K562 (cell line): Measurements from ENCODE around the gene CPOX. TPM values are rescaled to one million over a fixed set of nuclear protein-coding genes. Genes with fewer than 3 reads are reported as not detected.

Experiments used
- ZBTB40 ChIP-seq, 2 experiments: fragments of 450-650 bp in 1 of 2; sonication (generic) in 1 of 2; formaldehyde crosslinking in 1 of 2; IDR thresholded peaks; 2 replicates each; pipeline versions ENCODE4 v1.7.1 to v1.9.0; 2016 to 2022; ENCODE audit warnings: inconsistent platforms in 1 of 2, mild to moderate bottlenecking in 1 of 2, missing genetic modification reagents in 1 of 2
- ZNF280B ChIP-seq: fragments of 250-450 bp; sonication (Bioruptor Pico); IDR thresholded peaks from 2 replicates; pipeline ENCODE4 v1.5.1; 2021; ENCODE audit warnings: mild to moderate bottlenecking
- ZNF431 ChIP-seq: sonication (generic); formaldehyde crosslinking; IDR thresholded peaks from 2 replicates; pipeline ENCODE4 v1.8.0; 2022; ENCODE audit warnings: mild to moderate bottlenecking, missing genetic modification reagents
- polyA plus RNA-seq, 8 experiments: library from polyadenylated mRNA; depleted of rRNA in 4 of 8; stranded (reverse) in 5 of 8; unstranded in 3 of 8; fragments of >200 nt; fragmentation: Nextera tagmentation in 2 of 8; fragmentation: Illumina TruSeq in 1 of 8; extraction: Ambion mirVana in 2 of 8; extraction: Trizol in 1 of 8; gene quantifications; 2 replicates each; pipeline versions ENCODE4 v1.2.1 to v1.2.3, GENCODE V29; 2011 to 2014; ENCODE audit warnings: inconsistent platforms in 1 of 8, missing spikeins in 1 of 8
- total RNA-seq, 7 experiments: library from RNA; depleted of rRNA in 6 of 7; stranded (reverse); fragments of >200 nt in 6 of 7; fragmentation: Illumina TruSeq in 2 of 7; extraction: Trizol in 2 of 7; gene quantifications; 2 replicates each; pipeline versions ENCODE4 v1.2.1 to v1.2.3, GENCODE V29; 2011 to 2021; ENCODE audit warnings: low replicate concordance in 1 of 7
- TF ChIP-seq, protein P1 (sequence below): sonication (generic); formaldehyde crosslinking; IDR thresholded peaks from 2 replicates; pipeline ENCODE4 v1.8.0; 2022; ENCODE audit warnings: mild to moderate bottlenecking, missing genetic modification reagents

Gene CPOX
- total and polyA plus RNA-seq, 9 of the 15 experiments (the other 6 are each of a cell fraction or from before 2014, with no cell fraction given): 14.6 to 82.1 (median 24.8) TPM

DNA sequence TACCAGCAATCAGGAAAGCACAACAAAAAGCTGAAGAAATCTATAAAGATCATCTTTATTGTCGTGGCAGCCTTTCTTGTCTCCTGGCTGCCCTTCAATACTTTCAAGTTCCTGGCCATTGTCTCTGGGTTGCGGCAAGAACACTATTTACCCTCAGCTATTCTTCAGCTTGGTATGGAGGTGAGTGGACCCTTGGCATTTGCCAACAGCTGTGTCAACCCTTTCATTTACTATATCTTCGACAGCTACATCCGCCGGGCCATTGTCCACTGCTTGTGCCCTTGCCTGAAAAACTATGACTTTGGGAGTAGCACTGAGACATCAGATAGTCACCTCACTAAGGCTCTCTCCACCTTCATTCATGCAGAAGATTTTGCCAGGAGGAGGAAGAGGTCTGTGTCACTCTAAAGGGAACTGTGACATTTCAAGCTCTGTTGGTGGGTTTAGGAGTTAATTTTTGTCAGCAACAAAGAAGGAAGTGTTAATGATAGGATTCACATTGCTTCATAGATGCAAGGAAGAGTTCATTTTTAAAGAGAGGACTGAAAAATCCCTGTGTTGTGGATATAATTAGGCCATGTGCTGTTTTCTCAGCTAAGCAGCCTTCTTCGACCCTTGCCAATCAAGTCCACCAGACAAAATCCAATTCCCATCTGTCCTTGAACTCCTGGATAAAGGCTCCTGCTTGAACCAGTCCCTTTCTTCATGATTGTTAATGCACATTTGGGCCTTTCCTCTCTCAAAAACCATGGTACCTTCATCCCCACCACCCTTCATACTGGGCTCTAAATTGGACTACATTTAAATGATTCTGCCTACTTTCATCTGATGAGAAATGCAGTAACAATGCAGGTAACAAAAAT lies 60.5 kb downstream of the CPOX start (continued):
- TF ChIP-seq ZBTB40 (IDR thresholded peaks at IDR 0.05) (no peak), ZBTB40 (CRISPR knock-in tag; IDR thresholded peaks at IDR 0.05) (no peak), ZNF280B (CRISPR knock-in tag) (no peak), ZNF431 (CRISPR knock-in tag) (no peak)
- TF ChIP-seq, protein P1, sequence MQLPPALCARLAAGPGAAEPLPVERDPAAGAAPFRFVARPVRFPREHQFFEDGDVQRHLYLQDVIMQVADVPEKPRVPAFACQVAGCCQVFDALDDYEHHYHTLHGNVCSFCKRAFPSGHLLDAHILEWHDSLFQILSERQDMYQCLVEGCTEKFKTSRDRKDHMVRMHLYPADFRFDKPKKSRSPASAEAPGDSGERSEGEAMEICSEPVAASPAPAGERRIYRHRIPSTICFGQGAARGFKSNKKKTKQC (CRISPR knock-in tag): no peak
